ENCODE measurements around the gene MYO1B.

Gene MYO1B

GRCh38 chr2:191299866-191300265 lies 54.7 kb downstream of the MYO1B start:
- no peak for TF ChIP-seq CTCF (IDR thresholded peaks at IDR 0.05; ENCODE audit: borderline replicate concordance, insufficient read depth, low read depth, low read length)
- no peak overlapping the region for H3K4me3 ChIP-seq (ENCODE audit: low read depth, low read length)

GRCh38 chr2:191301971-191302370 lies 56.8 kb downstream of the MYO1B start:
- no peak for TF ChIP-seq CTCF (IDR thresholded peaks at IDR 0.05; ENCODE audit: borderline replicate concordance, insufficient read depth, low read depth, low read length)
- no peak overlapping the region for H3K4me3 ChIP-seq (ENCODE audit: low read depth, low read length)

- peak; percentile 45; the same call in 1 of the 2 replicates for TF ChIP-seq CTCF (IDR thresholded peaks at IDR 0.05; ENCODE audit: borderline replicate concordance, insufficient read depth, low read depth, low read length)
- no peak overlapping the region for H3K4me3 ChIP-seq (ENCODE audit: low read depth, low read length)
Measured at GRCh38 chr2:191302459-191303139, 57.4 kb downstream of the MYO1B start.

- TF ChIP-seq CTCF (IDR thresholded peaks at IDR 0.05; ENCODE audit: borderline replicate concordance, insufficient read depth, low read depth, low read length), result no peak
- no peak overlapping the region for H3K4me3 ChIP-seq (ENCODE audit: low read depth, low read length)
Measured at GRCh38 chr2:191303140-191304005, 58.2 kb downstream of the MYO1B start.

- H3K4me3 ChIP-seq (ENCODE audit: low read depth, low read length), result no peak overlapping the region
Measured at GRCh38 chr2:191304939-191305875, 60.0 kb downstream of the MYO1B start.

GRCh38 chr2:191308026-191308425 lies 62.8 kb downstream of the MYO1B start:
- no peak overlapping the region for H3K4me3 ChIP-seq (ENCODE audit: low read depth, low read length)
- no peak for TF ChIP-seq CTCF (IDR thresholded peaks at IDR 0.05; ENCODE audit: borderline replicate concordance, insufficient read depth, low read depth, low read length)

More at GRCh38 chr2:191304939-191305875, 60.0 kb downstream of the MYO1B start:
- TF ChIP-seq CTCF (IDR thresholded peaks at IDR 0.05; ENCODE audit: borderline replicate concordance, insufficient read depth, low read depth, low read length), result no peak
